HEK293 (cell line): ENCODE data around the gene GMDS.

Source experiments
- CTCF ChIA-PET: fragments of 350-600 bp; formaldehyde crosslinking; extraction: SDS; loops from one replicate; lab custom pipeline; 2021; ENCODE audit warnings: antibody characterized with exemption; lab: Yijun Ruan, JAX
- POLR2A ChIA-PET: fragments of 300-600 bp; formaldehyde crosslinking; extraction: SDS; loops from one replicate; lab custom pipeline; 2020; ENCODE audit warnings: antibody characterized with exemption, inconsistent platforms; lab: Yijun Ruan, JAX
- H3K27ac ChIP-seq: fragments of 200-500 bp; sonication (Bioruptor generic); 2 replicates; pipeline ENCODE4 v1.5.1; 2014; ENCODE audit warnings: low read depth, low read length, control low read depth, inconsistent platforms; ENCODE audit errors: extremely low read depth
- H3K36me3 ChIP-seq, 2 experiments: fragments of 200-500 bp in 1 of 2; sonication (Bioruptor generic) in 1 of 2; 1 replicate in 1 of 2; 2 replicates in 1 of 2; pipeline ENCODE4 v1.5.1; 2014 to 2017; ENCODE audit warnings: inconsistent platforms in 2 of 2, low read length in 2 of 2; ENCODE audit not compliant: control insufficient read depth in 2 of 2, insufficient read depth in 1 of 2
- H3K4me1 ChIP-seq: fragments of 200-500 bp; sonication (Bioruptor generic); 2 replicates; pipeline ENCODE4 v1.5.1; 2014; ENCODE audit warnings: mild to moderate bottlenecking, low read length, inconsistent platforms; ENCODE audit not compliant: control insufficient read depth, insufficient read depth
- H3K4me3 ChIP-seq: 2 replicates; pipeline ENCODE4 v1.5.1; 2011; ENCODE audit warnings: low read depth, mild to moderate bottlenecking, control low read depth, low read length, moderate library complexity
- H3K9me3 ChIP-seq: fragments of 200-500 bp; sonication (Bioruptor generic); 2 replicates; pipeline ENCODE4 v1.5.1; 2014; ENCODE audit warnings: low read depth, low read length, inconsistent platforms; ENCODE audit not compliant: control insufficient read depth, insufficient read depth
- BCL11B ChIP-seq: fragments of 450-650 bp; formaldehyde crosslinking; IDR thresholded peaks from 2 replicates; pipeline ENCODE4 v1.5.1; 2016; ENCODE audit warnings: low read depth, missing biosample characterization, missing genetic modification characterization
- BCL6B ChIP-seq: fragments of 450-650 bp; formaldehyde crosslinking; IDR thresholded peaks from 2 replicates; pipeline ENCODE4 v1.5.1; 2017; ENCODE audit warnings: missing biosample characterization, missing genetic modification characterization
- HOXC10 ChIP-seq: sonication (generic); formaldehyde crosslinking; IDR thresholded peaks from 2 replicates; pipeline ENCODE4 v1.8.1; 2023; ENCODE audit warnings: mild to moderate bottlenecking, missing genetic modification reagents
- MYNN ChIP-seq: fragments of 450-650 bp; formaldehyde crosslinking; IDR thresholded peaks from 2 replicates; pipeline ENCODE4 v1.5.1; 2016; ENCODE audit warnings: missing biosample characterization, missing genetic modification characterization, borderline replicate concordance
- MZF1 ChIP-seq: fragments of 450-650 bp; formaldehyde crosslinking; IDR thresholded peaks from 2 replicates; pipeline ENCODE4 v1.5.1; 2017; ENCODE audit warnings: missing biosample characterization, missing genetic modification characterization, borderline replicate concordance
- PATZ1 ChIP-seq: fragments of 450-650 bp; formaldehyde crosslinking; IDR thresholded peaks from 2 replicates; pipeline ENCODE4 v1.5.1; 2016; ENCODE audit warnings: missing biosample characterization, missing genetic modification characterization
- SALL2 ChIP-seq: fragments of 450-650 bp; formaldehyde crosslinking; IDR thresholded peaks from 2 replicates; pipeline ENCODE4 v1.5.0; 2017; ENCODE audit warnings: missing biosample characterization, mild to moderate bottlenecking, missing genetic modification characterization, borderline replicate concordance
- ZBTB26 ChIP-seq: fragments of 450-650 bp; formaldehyde crosslinking; optimal IDR thresholded peaks from 2 replicates; pipeline ENCODE3; 2016; ENCODE audit warnings: missing biosample characterization, mild to moderate bottlenecking, missing genetic modification characterization
- ZBTB8A ChIP-seq: fragments of 450-650 bp; formaldehyde crosslinking; IDR thresholded peaks from 2 replicates; pipeline ENCODE4 v1.5.1; 2016; ENCODE audit warnings: missing biosample characterization, missing genetic modification characterization
- ZFP3 ChIP-seq: fragments of 450-650 bp; formaldehyde crosslinking; IDR thresholded peaks from 2 replicates; pipeline ENCODE4 v1.5.1; 2016; ENCODE audit warnings: low read depth, missing biosample characterization, missing genetic modification characterization
- ZNF121 ChIP-seq: fragments of 450-650 bp; formaldehyde crosslinking; IDR thresholded peaks from 2 replicates; pipeline ENCODE4 v1.5.1; 2016; ENCODE audit warnings: missing biosample characterization, missing genetic modification characterization
- ZNF132 ChIP-seq: fragments of 450-650 bp; formaldehyde crosslinking; IDR thresholded peaks from 2 replicates; pipeline ENCODE4 v1.5.1; 2017; ENCODE audit warnings: missing biosample characterization, missing genetic modification characterization, borderline replicate concordance
- ZNF16 ChIP-seq: fragments of 450-650 bp; formaldehyde crosslinking; IDR thresholded peaks from 2 replicates; pipeline ENCODE4 v1.5.1; 2016; ENCODE audit warnings: low read depth, missing biosample characterization, missing genetic modification characterization
- ZNF202 ChIP-seq: fragments of 450-650 bp; formaldehyde crosslinking; IDR thresholded peaks from 2 replicates; pipeline ENCODE4 v1.5.1; 2016; ENCODE audit warnings: missing biosample characterization, missing genetic modification characterization, borderline replicate concordance
- ZNF266 ChIP-seq: fragments of 450-650 bp; formaldehyde crosslinking; IDR thresholded peaks from 2 replicates; pipeline ENCODE4 v1.5.1; 2016; ENCODE audit warnings: missing biosample characterization, missing genetic modification characterization, low read depth
- ZNF302 ChIP-seq: fragments of 450-650 bp; formaldehyde crosslinking; IDR thresholded peaks from 2 replicates; pipeline ENCODE4 v1.5.1; 2016; ENCODE audit warnings: missing biosample characterization, missing genetic modification characterization, low read depth
- ZNF341 ChIP-seq: fragments of 450-650 bp; formaldehyde crosslinking; IDR thresholded peaks from 2 replicates; pipeline ENCODE4; 2016; ENCODE audit warnings: low read depth, missing biosample characterization, missing genetic modification characterization
- ZNF394 ChIP-seq: fragments of 450-650 bp; formaldehyde crosslinking; IDR thresholded peaks from 2 replicates; pipeline ENCODE4 v1.5.1; 2016; ENCODE audit warnings: missing biosample characterization, missing genetic modification characterization, mild to moderate bottlenecking, moderate library complexity, borderline replicate concordance
- ZNF398 ChIP-seq: fragments of 450-650 bp; formaldehyde crosslinking; IDR thresholded peaks from 2 replicates; pipeline ENCODE4 v1.5.1; 2017; ENCODE audit warnings: missing biosample characterization, missing genetic modification characterization
- ZNF423 ChIP-seq: fragments of 450-650 bp; formaldehyde crosslinking; IDR thresholded peaks from 2 replicates; pipeline ENCODE4 v1.5.1; 2016; ENCODE audit warnings: missing biosample characterization, missing genetic modification characterization
- ZNF433 ChIP-seq: fragments of 450-650 bp; formaldehyde crosslinking; IDR thresholded peaks from 2 replicates; pipeline ENCODE4 v1.5.1; 2016; ENCODE audit warnings: missing biosample characterization, missing genetic modification characterization, low read depth
- ZNF473 ChIP-seq: fragments of 450-650 bp; formaldehyde crosslinking; IDR thresholded peaks from 2 replicates; pipeline ENCODE4 v1.5.1; 2017; ENCODE audit warnings: missing biosample characterization, missing genetic modification characterization
- ZNF501 ChIP-seq: fragments of 450-650 bp; formaldehyde crosslinking; IDR thresholded peaks from 2 replicates; pipeline ENCODE4 v1.5.1; 2016; ENCODE audit warnings: missing biosample characterization, missing genetic modification characterization
- ZNF549 ChIP-seq: fragments of 450-650 bp; IDR thresholded peaks from 2 replicates; pipeline ENCODE4 v1.5.1; 2018; ENCODE audit warnings: missing biosample characterization, missing genetic modification characterization, mild to moderate bottlenecking, inconsistent platforms, moderate library complexity
- ZNF555 ChIP-seq: fragments of 450-650 bp; formaldehyde crosslinking; conservative IDR thresholded peaks from 2 replicates; pipeline ENCODE4 v1.5.1; 2017; ENCODE audit warnings: missing biosample characterization, mild to moderate bottlenecking, missing genetic modification characterization, inconsistent platforms
- ZNF785 ChIP-seq: fragments of 450-650 bp; formaldehyde crosslinking; IDR thresholded peaks from 2 replicates; pipeline ENCODE4 v1.5.1; 2016; ENCODE audit warnings: missing biosample characterization, missing genetic modification characterization
- ZSCAN23 ChIP-seq: fragments of 450-650 bp; formaldehyde crosslinking; IDR thresholded peaks from 2 replicates; pipeline ENCODE4 v1.5.1; 2016; ENCODE audit warnings: missing biosample characterization, missing genetic modification characterization

GMDS gene

GRCh38 chr6:2133716-2134310 lies 111.6 kb downstream of the GMDS start:
- POLR2A ChIA-PET, result no interaction called here
- no peak overlapping the region for H3K4me3 ChIP-seq
- no peaks in the 10 kb centered on the region for H3K36me3 ChIP-seq
- TF ChIP-seq ZNF473 (tag by site-specific recombination) (no peak), ZBTB26 (tag by site-specific recombination) (no peak), ZNF302 (no peak), HOXC10 (CRISPR knock-in tag) (no peak), MYNN (tag by site-specific recombination) (no peak), BCL6B (no peak), ZNF433 (tag by site-specific recombination) (no peak), ZNF555 (tag by site-specific recombination) (no peak), ZFP3 (tag by site-specific recombination) (no peak), ZNF501 (no peak), ZNF549 (tag by site-specific recombination) (no peak), ZNF16 (tag by site-specific recombination) (no peak), ZNF121 (no peak), ZNF266 (tag by site-specific recombination) (no peak), ZNF202 (tag by site-specific recombination) (no peak), ZBTB8A (tag by site-specific recombination) (no peak), MZF1 (tag by site-specific recombination) (no peak), ZNF785 (tag by site-specific recombination) (no peak)
- H3K27ac ChIP-seq, result no peak overlapping the region
- CTCF ChIA-PET, result interaction anchor here (1.2 to 1.7 kb wide), 3 partner anchors 13 to 30 kb away, joined by 3 to 7 read pairs (median 3); no protein-coding TSS in a partner anchor
- no peaks in the 10 kb centered on the region for H3K9me3 ChIP-seq
- peaks cover 17% of the 10 kb centered on the region for H3K4me1 ChIP-seq

- no peak for TF ChIP-seq ZNF423 (tag by site-specific recombination)
- TF ChIP-seq ZNF132 (tag by site-specific recombination), result no peak
- TF ChIP-seq ZSCAN23 (tag by site-specific recombination), result no peak
- no peak for TF ChIP-seq ZNF398 (tag by site-specific recombination)
- TF ChIP-seq BCL11B, result no peak
- TF ChIP-seq ZNF341, result no peak
- no peak for TF ChIP-seq PATZ1 (tag by site-specific recombination)
- TF ChIP-seq SALL2 (tag by site-specific recombination), result no peak
- no peak for TF ChIP-seq ZNF394 (tag by site-specific recombination)
- H3K36me3 ChIP-seq, result no peaks in the 10 kb centered on the region
- no peak overlapping the region for H3K27ac ChIP-seq
- H3K4me1 ChIP-seq, result peaks cover 17% of the 10 kb centered on the region
- H3K4me3 ChIP-seq, result no peak overlapping the region
- POLR2A ChIA-PET, result interaction anchor here (0.6 kb wide), 1 partner anchor 162 kb away, joined by 7 read pairs; no protein-coding TSS in a partner anchor
- no peaks in the 10 kb centered on the region for H3K9me3 ChIP-seq
- CTCF ChIA-PET, result interaction anchor here (1.2 kb wide), 1 partner anchor 29 kb away, joined by 4 read pairs; no protein-coding TSS in a partner anchor
Observed at GRCh38 chr6:2132916-2133315, 112.5 kb downstream of the GMDS start.
